Muscle layer of duodenum (tissue), 2 donors: Measurements from ENCODE around the gene HBS1L.

Experiments
- H3K27ac ChIP-seq: one replicate; pipeline ENCODE4 v1.7.0; 2013; ENCODE audit warnings: mild to moderate bottlenecking, low read length
- H3K27me3 ChIP-seq: one replicate; pipeline ENCODE4 v1.7.0; 2013; ENCODE audit warnings: low read depth, mild to moderate bottlenecking, control low read depth, low read length
- H3K36me3 ChIP-seq, 2 donors: one replicate each; pipeline ENCODE4 v1.7.0; 2013; ENCODE audit warnings: low read length in 2 of 2, control low read depth in 1 of 2, mild to moderate bottlenecking in 1 of 2; ENCODE audit not compliant: insufficient read depth in 2 of 2, control insufficient read depth in 1 of 2
- H3K4me1 ChIP-seq, 2 donors: one replicate each; pipeline ENCODE4 v1.7.0; 2013; ENCODE audit warnings: low read length in 2 of 2, mild to moderate bottlenecking in 2 of 2, control low read depth in 1 of 2, moderate library complexity in 1 of 2; ENCODE audit not compliant: insufficient read depth in 2 of 2, control insufficient read depth in 1 of 2
- H3K4me3 ChIP-seq, 2 donors: one replicate each; pipeline ENCODE4 v1.7.0; 2013; ENCODE audit warnings: low read length in 2 of 2, low read depth in 1 of 2, mild to moderate bottlenecking in 1 of 2
- H3K9me3 ChIP-seq, 2 donors: one replicate each; pipeline ENCODE4 v1.7.0; 2013; ENCODE audit warnings: low read length in 2 of 2, control low read depth in 1 of 2, mild to moderate bottlenecking in 1 of 2; ENCODE audit not compliant: control insufficient read depth in 1 of 2
- donor health status: healthy.

HBS1L gene

GRCh38 chr6:134948142-134948541 lies 106.5 kb downstream of the HBS1L start:
- no peak overlapping the region for H3K4me3 ChIP-seq
- no peaks in the 10 kb centered on the region for H3K9me3 ChIP-seq
- no peaks in the 10 kb centered on the region for H3K4me1 ChIP-seq
- H3K27me3 ChIP-seq: no peaks in the 10 kb centered on the region
- H3K36me3 ChIP-seq: no peaks in the 10 kb centered on the region
- no peak overlapping the region for H3K27ac ChIP-seq

DNA sequence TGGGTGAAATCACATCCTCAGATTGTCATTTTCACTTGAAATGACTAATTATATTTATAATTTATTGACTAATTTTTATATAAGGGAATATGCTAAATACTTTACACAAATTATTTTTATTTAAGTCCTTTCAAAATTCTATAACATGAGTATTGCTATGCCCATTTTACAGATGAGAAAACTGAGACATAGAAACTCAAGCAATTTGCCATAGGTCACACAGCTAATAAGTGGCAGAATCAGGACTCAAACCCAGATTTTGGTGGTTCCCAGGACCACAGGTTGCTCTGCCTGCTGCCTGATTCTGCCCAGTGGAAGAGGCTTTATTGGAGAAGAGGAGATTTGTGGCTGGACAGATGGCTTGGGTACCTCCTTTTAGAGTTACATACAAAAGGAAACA lies 109.6 kb downstream of the HBS1L start:
- Histone ChIP-seq H3K4me3 (no peak overlapping the region), H3K36me3 (no peaks in the 10 kb centered on the region), H3K27me3 (no peaks in the 10 kb centered on the region), H3K4me1 (peaks cover 0 to 3% of the 10 kb centered on the region in 2 donors), H3K9me3 (no peaks in the 10 kb centered on the region), H3K27ac (no peak overlapping the region)

- peaks cover 0 to 3% of the 10 kb centered on the region in 2 donors for H3K4me1 ChIP-seq
- H3K9me3 ChIP-seq: no peaks in the 10 kb centered on the region
- no peak overlapping the region for H3K4me3 ChIP-seq
- H3K27ac ChIP-seq: no peak overlapping the region
- no peaks in the 10 kb centered on the region for H3K36me3 ChIP-seq
- H3K27me3 ChIP-seq: no peaks in the 10 kb centered on the region
These were observed 111.0 kb downstream of the HBS1L start for GRCh38 chr6:134943522-134944111.

DNA sequence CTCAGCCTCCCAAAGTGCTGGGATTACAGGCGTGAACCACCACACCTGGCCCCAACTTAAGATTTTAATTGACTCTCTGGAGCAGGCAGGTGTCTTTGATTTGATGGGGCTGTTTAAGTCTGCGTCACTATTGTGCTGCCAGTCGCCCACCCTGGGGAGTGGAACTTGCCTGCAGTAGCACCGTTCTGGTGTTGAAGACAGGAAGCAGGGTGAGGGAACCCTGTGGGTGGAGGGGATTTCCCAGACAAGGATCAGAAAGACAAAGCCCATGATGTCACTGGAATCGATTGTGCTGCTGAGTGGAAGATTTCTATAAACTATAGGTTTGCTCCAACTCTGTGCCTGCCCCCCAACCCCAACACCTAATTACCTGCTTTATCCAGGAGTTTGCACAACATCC lies 115.7 kb downstream of the HBS1L start:
- no peak overlapping the region for H3K4me3 ChIP-seq
- no peak overlapping the region for H3K27ac ChIP-seq
- H3K4me1 ChIP-seq: peaks cover 0 to 3% of the 10 kb centered on the region in 2 donors
- H3K36me3 ChIP-seq: no peaks in the 10 kb centered on the region
- no peaks in the 10 kb centered on the region for H3K27me3 ChIP-seq
- H3K9me3 ChIP-seq: no peaks in the 10 kb centered on the region

DNA sequence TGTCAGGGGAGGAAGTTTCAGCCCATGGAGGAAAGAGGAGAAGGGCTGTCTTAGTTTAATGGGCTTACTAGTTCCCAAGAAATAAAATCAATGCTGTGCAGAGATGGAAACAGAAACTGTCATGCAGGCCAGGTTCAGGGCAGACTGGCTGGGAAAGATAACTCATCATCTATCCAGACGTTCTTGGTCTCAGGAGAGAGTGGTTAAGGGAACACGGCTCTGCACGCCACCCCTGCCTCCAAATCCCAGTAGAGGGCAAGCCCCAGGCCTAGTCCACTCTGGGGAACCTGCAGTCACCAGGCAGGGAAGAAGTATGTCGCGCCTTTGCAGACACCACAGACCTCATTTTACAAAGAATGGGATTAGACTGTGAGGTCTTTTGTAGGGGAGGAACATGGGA lies 117.2 kb downstream of the HBS1L start:
- Histone ChIP-seq H3K4me3 (no peak overlapping the region), H3K4me1 (peaks cover 0 to 3% of the 10 kb centered on the region in 2 donors), H3K27me3 (no peaks in the 10 kb centered on the region), H3K9me3 (no peaks in the 10 kb centered on the region), H3K27ac (no peak overlapping the region), H3K36me3 (peaks cover 0 to 6% of the 10 kb centered on the region in 2 donors)

DNA sequence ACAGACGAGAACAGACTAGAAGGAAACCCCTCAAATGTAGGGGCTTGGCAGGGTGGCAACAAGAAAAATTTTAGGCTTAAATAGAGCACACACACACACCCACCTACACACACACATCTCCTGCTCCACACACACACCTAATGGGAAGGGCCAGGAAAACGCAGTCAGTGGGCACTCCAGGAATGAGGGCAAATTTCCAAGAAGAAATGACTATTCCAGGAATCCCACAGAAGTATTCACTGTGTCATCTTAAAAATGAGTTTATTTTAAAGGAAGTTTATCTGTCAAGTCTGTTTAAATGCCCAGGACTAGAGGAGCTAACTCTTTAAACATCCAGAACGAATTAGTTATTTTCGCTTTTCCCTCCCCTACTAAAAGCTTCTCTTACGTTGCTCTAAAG lies 117.7 kb downstream of the HBS1L start:
- H3K36me3 ChIP-seq: peaks cover 0 to 9% of the 10 kb centered on the region in 2 donors
- H3K4me1 ChIP-seq: peaks cover 0 to 3% of the 10 kb centered on the region in 2 donors
- H3K9me3 ChIP-seq: no peaks in the 10 kb centered on the region
- H3K27me3 ChIP-seq: no peaks in the 10 kb centered on the region
- no peak overlapping the region for H3K4me3 ChIP-seq
- H3K27ac ChIP-seq: no peak overlapping the region

- peaks cover 0 to 3% of the 10 kb centered on the region in 2 donors for H3K4me1 ChIP-seq
- no peaks in the 10 kb centered on the region for H3K9me3 ChIP-seq
- no peak overlapping the region for H3K27ac ChIP-seq
- no peaks in the 10 kb centered on the region for H3K27me3 ChIP-seq
- peaks cover 0 to 9% of the 10 kb centered on the region in 2 donors for H3K36me3 ChIP-seq
- no peak overlapping the region for H3K4me3 ChIP-seq
These were observed 118.1 kb downstream of the HBS1L start for GRCh38 chr6:134936476-134936875.

DNA sequence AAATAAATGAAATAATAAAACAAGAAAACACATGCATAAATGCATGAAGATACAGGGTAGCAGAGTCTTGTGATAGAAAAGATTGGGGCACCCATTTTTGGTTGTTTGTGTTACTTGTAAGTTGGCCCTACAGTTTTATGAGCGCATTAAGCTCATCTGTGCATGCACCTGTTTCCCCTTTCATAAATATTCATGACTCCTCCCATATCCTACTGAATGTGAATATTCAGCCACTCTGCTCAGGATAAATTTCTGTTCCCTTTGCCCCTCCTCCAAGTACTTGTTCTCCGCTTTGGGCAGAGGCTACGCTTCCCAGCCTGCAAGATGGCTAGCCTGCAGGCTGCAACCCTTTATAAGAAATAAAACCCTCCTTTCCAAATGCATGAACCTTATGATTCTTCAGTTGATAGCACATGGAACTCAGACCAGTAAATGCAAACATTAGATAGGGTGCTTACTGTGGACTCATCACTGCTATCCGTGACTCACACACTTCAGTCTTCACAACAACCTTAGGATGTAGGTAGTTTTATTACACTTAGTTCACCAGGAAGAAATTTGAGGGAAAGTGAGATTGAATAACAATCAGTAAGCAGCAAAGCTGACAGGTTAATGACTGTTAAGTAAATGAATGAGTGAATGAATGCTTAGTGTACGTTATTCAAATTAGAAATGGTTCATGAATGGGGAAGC lies 119.7 kb downstream of the HBS1L start:
- H3K27me3 ChIP-seq: no peaks in the 10 kb centered on the region
- H3K36me3 ChIP-seq: peaks cover 0 to 9% of the 10 kb centered on the region in 2 donors
- no peaks in the 10 kb centered on the region for H3K9me3 ChIP-seq
- no peak overlapping the region for H3K4me3 ChIP-seq
- no peak overlapping the region for H3K27ac ChIP-seq
- no peaks in the 10 kb centered on the region for H3K4me1 ChIP-seq

GRCh38 chr6:134932535-134933470 lies 121.8 kb downstream of the HBS1L start:
- no peak overlapping the region for H3K27ac ChIP-seq
- H3K27me3 ChIP-seq: no peaks in the 10 kb centered on the region
- no peaks in the 10 kb centered on the region for H3K4me1 ChIP-seq
- H3K4me3 ChIP-seq: no peak overlapping the region
- no peaks in the 10 kb centered on the region for H3K9me3 ChIP-seq
- H3K36me3 ChIP-seq: peaks cover 0 to 16% of the 10 kb centered on the region in 2 donors

GRCh38 chr6:134932098-134932497 lies 122.5 kb downstream of the HBS1L start:
- no peak overlapping the region for H3K27ac ChIP-seq
- no peaks in the 10 kb centered on the region for H3K4me1 ChIP-seq
- peaks cover 0 to 16% of the 10 kb centered on the region in 2 donors for H3K36me3 ChIP-seq
- no peak overlapping the region for H3K4me3 ChIP-seq
- H3K27me3 ChIP-seq: no peaks in the 10 kb centered on the region
- no peaks in the 10 kb centered on the region for H3K9me3 ChIP-seq

- H3K4me3 ChIP-seq: no peak overlapping the region
- H3K36me3 ChIP-seq: peaks cover 0 to 16% of the 10 kb centered on the region in 2 donors
- no peaks in the 10 kb centered on the region for H3K4me1 ChIP-seq
- H3K27ac ChIP-seq: no peak overlapping the region
- H3K9me3 ChIP-seq: no peaks in the 10 kb centered on the region
- no peaks in the 10 kb centered on the region for H3K27me3 ChIP-seq
These were observed 124.2 kb downstream of the HBS1L start for GRCh38 chr6:134930463-134930862.
